ENCODE data around the gene ATAT1. TPM values are rescaled to one million over a fixed set of nuclear protein-coding genes. Genes with fewer than 3 reads are reported as not detected.

Gene ATAT1
- total and polyA plus RNA-seq, 2 of the 4 experiments (the other 2 are of a cell fraction), result 5.6 to 15.5 TPM

- no peak overlapping the region for H3K4me3 ChIP-seq (ENCODE audit: insufficient read depth, low read depth, low read length)
- no peak overlapping the region for H2BK5ac ChIP-seq (ENCODE audit: low read depth, low read length, poor library complexity, severe bottlenecking)
- H3K27ac ChIP-seq (ENCODE audit: insufficient read depth, low read length), result no peak overlapping the region
- H2BK20ac ChIP-seq (ENCODE audit: low read depth, low read length), result no peak overlapping the region
- no peak overlapping the region for H3K14ac ChIP-seq (replicated peaks; ENCODE audit: low read depth, low read length)
- H4K91ac ChIP-seq (ENCODE audit: insufficient read depth, low read depth, low read length), result no peak overlapping the region
- in situ Hi-C loops (cut with MboI; ENCODE audit: low sequenced_read_pairs) (no loop called here), intact Hi-C loops (cut with micrococcal nuclease) (no loop called here), dilution Hi-C loops (cut with HindIII; ENCODE audit: low sequenced_read_pairs, unreplicated experiment) (no loop called here)
- H3K4me1 ChIP-seq (ENCODE audit: control insufficient read depth, insufficient read depth, low read length), result peaks cover 6% of the 10 kb centered on the region
- no TSS peak for BruUV-seq (replicated peaks)
- no CpG with 5 or more reads among the region's 1 CpG for WGBS, 2 experiments (ENCODE audit: extremely low coverage in 2 of 2, insufficient read length in 1 of 2)
- DNase-seq, result peak; percentile 57
- CTCF ChIA-PET, result interaction anchor here (0.9 to 1.8 kb wide), 2 partner anchors 12 to 15 kb away, joined by 3 to 6 read pairs; no protein-coding TSS in a partner anchor
- H3K56ac ChIP-seq (ENCODE audit: extremely low read depth, insufficient read depth, low read length), result no peak overlapping the region
- H2AK9ac ChIP-seq (replicated peaks; ENCODE audit: low read depth, low read length, poor library complexity), result no peak overlapping the region
- H2AK5ac ChIP-seq (ENCODE audit: low read depth, low read length), result no peak overlapping the region
- peak; percentile 45 for TF ChIP-seq CTCF (conservative IDR thresholded peaks at IDR 0.05; ENCODE audit: low read depth, low read length)
- TF ChIP-seq RAD21 (IDR thresholded peaks at IDR 0.05; ENCODE audit: low read length), result no peak
- no peak for TF ChIP-seq ELK1 (IDR thresholded peaks at IDR 0.05; ENCODE audit: borderline replicate concordance, low read depth, low read length)
- no peak for TF ChIP-seq MAFK (IDR thresholded peaks at IDR 0.05; ENCODE audit: low read depth, low read length)
- TF ChIP-seq SMC3 (IDR thresholded peaks at IDR 0.05; ENCODE audit: low read depth, low read length), result peak; percentile 12; the same call in 1 of the 2 replicates
- no peak for TF ChIP-seq POLR2A (IDR thresholded peaks at IDR 0.05; ENCODE audit: low read depth, low read length)
- no peak for TF ChIP-seq MXI1 (IDR thresholded peaks at IDR 0.05; ENCODE audit: borderline replicate concordance, low read depth, low read length)
- TF ChIP-seq RFX5 (IDR thresholded peaks at IDR 0.05; ENCODE audit: low read depth, low read length), result no peak
- H3K4ac ChIP-seq (ENCODE audit: low read depth, low read length), result no peak overlapping the region
- H3K9me1 ChIP-seq (ENCODE audit: insufficient read depth, low read length), result peaks cover 10% of the 10 kb centered on the region; the same call in 1 of the 2 replicates
- peaks cover 35 to 59% of the 10 kb centered on the region in 2 experiments for H3K79me1 ChIP-seq (ENCODE audit: low read depth in 1 of 2, low read length in 2 of 2)
- peaks cover 58% of the 10 kb centered on the region for H4K20me1 ChIP-seq (ENCODE audit: insufficient read depth, low read length)
- no peak overlapping the region for H4K8ac ChIP-seq (ENCODE audit: low read depth in 2 of 2, low read length in 2 of 2)
- no peaks in the 10 kb centered on the region for H3K27me3 ChIP-seq (ENCODE audit: control insufficient read depth, insufficient read depth, low read length)
- peaks cover 35% of the 10 kb centered on the region for H3K36me3 ChIP-seq (ENCODE audit: control insufficient read depth, insufficient read depth, low read length)
- no peak overlapping the region for H2BK120ac ChIP-seq (ENCODE audit: low read depth, low read length)
- H3K18ac ChIP-seq (ENCODE audit: low read depth, low read length), result no peak overlapping the region
- no peak overlapping the region for H3K9ac ChIP-seq (ENCODE audit: low read depth, low read length)
- no peak overlapping the region for H4K5ac ChIP-seq (ENCODE audit: low read depth, low read length)
- ATAC-seq (ENCODE audit: low read depth), result 0 out of 2 replicates have a peak, but pooled peaks have one; percentile 1
- POLR2A ChIA-PET (ENCODE audit: unreplicated experiment), result interaction anchor here (0.9 to 2.2 kb wide), 4 partner anchors 13 to 111 kb away, joined by 3 to 14 read pairs (median 4); no protein-coding TSS in a partner anchor
- H3K9me3 ChIP-seq (ENCODE audit: control insufficient read depth, insufficient read depth, low read length), result no peaks in the 10 kb centered on the region
- no peak overlapping the region for H2BK15ac ChIP-seq (ENCODE audit: low read depth, low read length)
- no peak overlapping the region for H3K23ac ChIP-seq (ENCODE audit: low read depth, low read length)
- H2AFZ ChIP-seq (replicated peaks; ENCODE audit: low read length, poor library complexity), result no peak overlapping the region
- H3K4me2 ChIP-seq (ENCODE audit: low read depth, low read length), result no peak overlapping the region
These were observed 14.5 kb upstream of the ATAT1 start for GRCh38 chr6:30612213-30612612.
